A549 (cell line): Measurements from ENCODE around the gene ZNF506.

Source experiments
- CTCF ChIP-seq: fragments of >200 bp; sonication (Bioruptor Twin); formaldehyde crosslinking; IDR thresholded peaks from 3 replicates; pipeline ENCODE4 v1.5.1; 2016
- MAX ChIP-seq: IDR thresholded peaks from 2 replicates; pipeline ENCODE4 v1.6.1; 2012
- ZC3H11A ChIP-seq: fragments of 450-650 bp; IDR thresholded peaks from 2 replicates; pipeline ENCODE4 v1.6.1; 2014; ENCODE audit warnings: antibody characterized with exemption, mild to moderate bottlenecking

- TF ChIP-seq CTCF = no peak
- no peak for TF ChIP-seq ZC3H11A
- TF ChIP-seq MAX = no peak
Observed at GRCh38 chr19:19849056-19849455, 27.5 kb upstream of the ZNF506 start.
